ENCODE results near the gene SEL1L2.

The SEL1L2 gene

GRCh38 chr20:13810446-13810845, 180.0 kb downstream of the SEL1L2 start:
- no peak for DNase-seq

- DNase-seq = no peak
These were observed 180.6 kb downstream of the SEL1L2 start for GRCh38 chr20:13809855-13810254.

- DNase-seq = no peak
These were observed 181.0 kb downstream of the SEL1L2 start for GRCh38 chr20:13809373-13809772.

DNA sequence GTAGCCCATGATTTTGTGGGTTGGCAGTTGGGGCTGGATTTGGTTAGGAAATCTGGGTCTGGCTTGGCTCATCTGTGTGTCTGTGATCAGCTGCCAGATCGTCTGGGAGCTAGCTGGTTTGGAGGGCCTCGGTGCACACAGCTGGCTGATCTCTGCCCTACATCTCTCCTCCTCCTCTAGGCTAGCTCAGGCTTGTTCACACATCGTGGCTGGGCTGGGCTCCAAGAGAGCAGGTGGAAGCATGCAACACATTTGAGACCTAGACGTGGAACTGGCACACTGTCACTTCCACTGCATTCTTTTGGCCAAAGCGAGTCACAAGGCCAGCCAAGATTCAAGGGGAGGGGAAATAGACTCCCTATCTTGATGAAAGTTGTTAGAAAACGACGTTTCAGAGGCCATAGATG, 189.7 kb downstream of the SEL1L2 start:
- peak; percentile 45 for DNase-seq

- DNase-seq = no peak
These were observed 190.4 kb downstream of the SEL1L2 start for GRCh38 chr20:13799974-13800373.
